Tibial nerve (tissue), 4 donors: Measurements from ENCODE around the gene PCSK2.

Experiments used
- EP300 ChIP-seq, 2 donors: sonication (generic); formaldehyde crosslinking; IDR thresholded peaks; one replicate each; pipeline ENCODE4 v1.6.1; 2017; ENCODE audit warnings: antibody characterized with exemption in 2 of 2, mild to moderate bottlenecking in 1 of 2
- POLR2A ChIP-seq, 2 donors: fragments of 450-650 bp; IDR thresholded peaks; one replicate each; pipeline ENCODE4 v1.6.1; 2017; ENCODE audit warnings: antibody characterized with exemption in 2 of 2, mild to moderate bottlenecking in 2 of 2, moderate library complexity in 2 of 2
- TF ChIP-seq, protein P1 (sequence below), 5 experiments: fragments of 200-600 bp in 3 of 5; fragments of 450-650 bp in 2 of 5; sonication (generic) in 3 of 5; IDR thresholded peaks; one replicate each; pipeline ENCODE4 v1.5.1; 2016 to 2019; ENCODE audit warnings: antibody characterized with exemption in 5 of 5, mild to moderate bottlenecking in 3 of 5, moderate library complexity in 2 of 5

DNA sequence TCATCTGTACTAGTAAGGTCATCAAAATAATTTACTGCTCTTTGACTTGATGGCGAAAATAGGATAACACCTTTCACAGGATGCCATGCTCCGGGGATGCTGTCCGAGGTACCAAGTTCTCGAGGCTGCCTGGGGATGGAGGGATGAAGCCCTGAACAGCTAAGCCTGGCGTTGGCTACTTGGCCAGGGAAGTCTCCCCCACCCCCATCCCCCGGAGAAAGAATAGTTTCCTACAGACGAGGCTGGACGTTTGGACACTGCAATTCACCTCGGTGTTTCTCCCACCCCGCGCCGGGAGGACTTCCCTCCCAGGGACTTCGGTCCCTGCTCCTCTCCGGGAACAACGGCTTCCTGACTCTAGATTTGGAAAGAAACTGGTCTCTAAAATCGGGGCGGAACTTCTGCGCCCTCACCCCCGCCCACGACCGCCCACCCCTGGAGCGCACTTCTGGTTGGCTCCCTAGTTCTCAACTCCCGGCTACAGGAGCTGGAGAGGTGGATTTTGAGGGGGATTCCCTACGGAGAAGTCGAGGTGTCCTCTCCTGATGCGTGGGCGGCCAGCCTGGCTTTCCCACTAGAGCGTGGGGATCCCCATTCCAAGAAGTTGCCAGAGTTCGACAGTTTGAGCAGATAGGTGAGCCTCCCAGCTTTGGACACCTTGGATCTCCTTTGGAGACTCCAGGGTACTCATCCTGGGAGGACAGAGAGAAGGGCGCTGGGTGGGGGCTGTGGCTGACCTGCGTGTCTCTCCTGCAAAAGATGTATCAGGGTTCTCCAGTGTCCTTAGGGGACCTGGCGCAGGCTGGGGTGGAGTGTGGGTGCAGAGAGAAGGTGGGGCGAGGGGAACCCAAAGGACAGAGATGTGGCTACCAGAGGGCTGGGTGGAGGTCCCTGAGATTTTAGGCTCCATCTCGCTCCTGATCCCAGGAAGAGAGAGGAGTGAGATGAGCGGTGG, 1.1 kb downstream of the PCSK2 start:
- TF ChIP-seq, protein P1, sequence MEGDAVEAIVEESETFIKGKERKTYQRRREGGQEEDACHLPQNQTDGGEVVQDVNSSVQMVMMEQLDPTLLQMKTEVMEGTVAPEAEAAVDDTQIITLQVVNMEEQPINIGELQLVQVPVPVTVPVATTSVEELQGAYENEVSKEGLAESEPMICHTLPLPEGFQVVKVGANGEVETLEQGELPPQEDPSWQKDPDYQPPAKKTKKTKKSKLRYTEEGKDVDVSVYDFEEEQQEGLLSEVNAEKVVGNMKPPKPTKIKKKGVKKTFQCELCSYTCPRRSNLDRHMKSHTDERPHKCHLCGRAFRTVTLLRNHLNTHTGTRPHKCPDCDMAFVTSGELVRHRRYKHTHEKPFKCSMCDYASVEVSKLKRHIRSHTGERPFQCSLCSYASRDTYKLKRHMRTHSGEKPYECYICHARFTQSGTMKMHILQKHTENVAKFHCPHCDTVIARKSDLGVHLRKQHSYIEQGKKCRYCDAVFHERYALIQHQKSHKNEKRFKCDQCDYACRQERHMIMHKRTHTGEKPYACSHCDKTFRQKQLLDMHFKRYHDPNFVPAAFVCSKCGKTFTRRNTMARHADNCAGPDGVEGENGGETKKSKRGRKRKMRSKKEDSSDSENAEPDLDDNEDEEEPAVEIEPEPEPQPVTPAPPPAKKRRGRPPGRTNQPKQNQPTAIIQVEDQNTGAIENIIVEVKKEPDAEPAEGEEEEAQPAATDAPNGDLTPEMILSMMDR (IDR thresholded peaks at IDR 0.05) = no peak
- no peak for TF ChIP-seq POLR2A (IDR thresholded peaks at IDR 0.05)
- TF ChIP-seq EP300 (IDR thresholded peaks at IDR 0.05) = no peak
